ENCODE results near the gene ECT2.
"Not testable (repeated sequence)": the region's sequence is repeated elsewhere in the genome, so short reads cannot be mapped to it uniquely, and the experiment has no call there.

ECT2 gene

GRCh38 chr3:172739462-172739861, 11.1 kb upstream of the ECT2 start:
- DNase-seq: no peak

- DNase-seq: no peak
Observed at GRCh38 chr3:172746475-172746874, 4.1 kb upstream of the ECT2 start.

GRCh38 chr3:172749230-172749965, 1.1 kb upstream of the ECT2 start:
- peak; percentile 33 for DNase-seq

GRCh38 chr3:172750069-172750367, 508 bp upstream of the ECT2 start:
- no peak for DNase-seq

GRCh38 chr3:172751175-172751704, 714 bp downstream of the ECT2 start:
- DNase-seq: no peak

GRCh38 chr3:172752651-172753050, 2.1 kb downstream of the ECT2 start:
- DNase-seq: no peak

- DNase-seq: no peak
Observed at GRCh38 chr3:172753125-172753524, 2.6 kb downstream of the ECT2 start.

GRCh38 chr3:172760416-172760815, 9.9 kb downstream of the ECT2 start:
- DNase-seq: not testable (repeated sequence)

GRCh38 chr3:172766241-172766640, 15.7 kb downstream of the ECT2 start:
- no peak for DNase-seq

GRCh38 chr3:172766718-172767405, 16.3 kb downstream of the ECT2 start:
- no peak for DNase-seq

- no peak for DNase-seq
Observed at GRCh38 chr3:172770382-172770781, 19.9 kb downstream of the ECT2 start.

- no peak for DNase-seq
Observed at GRCh38 chr3:172771672-172772071, 21.1 kb downstream of the ECT2 start.

GRCh38 chr3:172776049-172776717, 25.7 kb downstream of the ECT2 start:
- no peak for DNase-seq

- DNase-seq: no peak
Observed at GRCh38 chr3:172777901-172778300, 27.4 kb downstream of the ECT2 start.

- DNase-seq: no peak
Observed at GRCh38 chr3:172782235-172782634, 31.7 kb downstream of the ECT2 start.

GRCh38 chr3:172786036-172786435, 35.5 kb downstream of the ECT2 start:
- no peak for DNase-seq

GRCh38 chr3:172787019-172787418, 36.5 kb downstream of the ECT2 start:
- DNase-seq: no peak

GRCh38 chr3:172787746-172788145, 37.2 kb downstream of the ECT2 start:
- no peak for DNase-seq

- no peak for DNase-seq
Observed at GRCh38 chr3:172799246-172799645, 48.7 kb downstream of the ECT2 start.

- DNase-seq: no peak
Observed at GRCh38 chr3:172800156-172800555, 49.6 kb downstream of the ECT2 start.

- DNase-seq: no peak
Observed at GRCh38 chr3:172803489-172803888, 53.0 kb downstream of the ECT2 start.

- no peak for DNase-seq
Observed at GRCh38 chr3:172804323-172804722, 53.8 kb downstream of the ECT2 start.

- DNase-seq: no peak
Observed at GRCh38 chr3:172808969-172809546, 58.5 kb downstream of the ECT2 start.

All from right kidney (tissue), 1 donor.